MM.1S (cell line): ENCODE measurements around the gene HDDC3.

Source experiments
- DNase-seq: peaks from one replicate; pipeline ENCODE4 v3.0.0-alpha.2; 2015
- H2AFZ ChIP-seq: fragments of 300-600 bp; sonication (generic); 2 replicates; pipeline ENCODE4 v1.6.0; 2016; ENCODE audit warnings: antibody characterized with exemption, low read length
- H3F3A ChIP-seq: fragments of 300-600 bp; sonication (generic); 2 replicates; pipeline ENCODE4 v1.6.1; 2016; ENCODE audit warnings: mild to moderate bottlenecking, antibody characterized with exemption, low read length, moderate library complexity, mixed read lengths; ENCODE audit not compliant: insufficient read depth
- H3K27ac ChIP-seq: fragments of 300-600 bp; sonication (generic); 2 replicates; pipeline ENCODE4 v1.5.1; 2016; ENCODE audit warnings: mild to moderate bottlenecking, low read length
- H3K27me3 ChIP-seq: fragments of 300-600 bp; sonication (generic); replicated peaks from 2 replicates; pipeline ENCODE4 v1.6.0; 2016; ENCODE audit warnings: low read length; ENCODE audit not compliant: insufficient read depth
- H3K36me3 ChIP-seq: fragments of 300-600 bp; sonication (generic); replicated peaks from 2 replicates; pipeline ENCODE4 v1.6.1; 2016; ENCODE audit warnings: mild to moderate bottlenecking, low read length, mixed read lengths; ENCODE audit not compliant: insufficient read depth
- H3K4me1 ChIP-seq: fragments of 300-600 bp; sonication (generic); 2 replicates; pipeline ENCODE4 v1.6.1; 2016; ENCODE audit warnings: low read length, mixed read lengths
- H3K4me2 ChIP-seq: fragments of 300-600 bp; sonication (generic); 2 replicates; pipeline ENCODE4 v1.6.0; 2016; ENCODE audit warnings: low read depth, low read length
- H3K4me3 ChIP-seq: fragments of 300-600 bp; sonication (generic); 2 replicates; pipeline ENCODE4 v1.5.1; 2016; ENCODE audit warnings: low read length, mixed read lengths
- H3K79me2 ChIP-seq: fragments of 300-600 bp; sonication (generic); 2 replicates; pipeline ENCODE4 v1.6.1; 2016; ENCODE audit warnings: mixed run types, low read length, mixed read lengths
- H3K9ac ChIP-seq: fragments of 300-600 bp; sonication (generic); 2 replicates; pipeline ENCODE4 v1.6.1; 2016; ENCODE audit warnings: low read length, mixed read lengths
- H3K9me2 ChIP-seq: fragments of 300-600 bp; sonication (generic); replicated peaks from 2 replicates; pipeline ENCODE4 v1.6.1; 2016; ENCODE audit warnings: mild to moderate bottlenecking, low read length, mixed read lengths; ENCODE audit not compliant: insufficient read depth
- H3K9me3 ChIP-seq: fragments of 300-600 bp; sonication (generic); replicated peaks from 2 replicates; pipeline ENCODE4 v1.6.1; 2016; ENCODE audit warnings: mild to moderate bottlenecking, low read length, mixed read lengths; ENCODE audit not compliant: insufficient read depth
- H4K20me1 ChIP-seq: fragments of 300-600 bp; sonication (generic); 2 replicates; pipeline ENCODE4 v1.6.1; 2016; ENCODE audit warnings: mild to moderate bottlenecking, low read length, moderate library complexity, mixed read lengths; ENCODE audit not compliant: insufficient read depth
- CTCF ChIP-seq: fragments of 300-600 bp; sonication (generic); IDR thresholded peaks from 2 replicates; pipeline ENCODE4 v1.5.1; 2016; ENCODE audit warnings: antibody characterized with exemption, low read length, mixed read lengths
- EZH2 ChIP-seq: fragments of 300-600 bp; sonication (generic); optimal IDR thresholded peaks from 2 replicates; pipeline ENCODE3; 2017; ENCODE audit warnings: low read depth, mild to moderate bottlenecking, antibody characterized with exemption, low read length, mixed read lengths
- EZH2phosphoT487 ChIP-seq: fragments of 300-600 bp; sonication (generic); IDR thresholded peaks from 2 replicates; pipeline ENCODE4 v1.6.1; 2018; ENCODE audit warnings: antibody characterized with exemption, low read length

Gene HDDC3

GRCh38 chr15:90950676-90951075, 18.3 kb upstream of the HDDC3 start:
- Histone ChIP-seq H3K27me3 (no peaks in the 10 kb centered on the region), H3K79me2 (peaks cover 5% of the 10 kb centered on the region), H3F3A (peaks cover 16% of the 10 kb centered on the region), H3K4me1 (no peaks in the 10 kb centered on the region), H2AFZ (no peak overlapping the region), H3K36me3 (no peaks in the 10 kb centered on the region), H3K9ac (no peak overlapping the region), H3K4me3 (no peak overlapping the region), H3K4me2 (no peak overlapping the region), H4K20me1 (no peaks in the 10 kb centered on the region), H3K9me3 (no peaks in the 10 kb centered on the region), H3K9me2 (no peaks in the 10 kb centered on the region), H3K27ac (no peak overlapping the region)
- TF ChIP-seq EZH2 = no peak
- no peak for DNase-seq

GRCh38 chr15:90949979-90950675, 17.8 kb upstream of the HDDC3 start:
- H3K27me3 ChIP-seq = no peaks in the 10 kb centered on the region
- H4K20me1 ChIP-seq = no peaks in the 10 kb centered on the region
- H3K9ac ChIP-seq = no peak overlapping the region
- no peaks in the 10 kb centered on the region for H3K36me3 ChIP-seq
- H3K4me3 ChIP-seq = no peak overlapping the region
- DNase-seq = no peak
- H2AFZ ChIP-seq = no peak overlapping the region
- H3K9me2 ChIP-seq = no peaks in the 10 kb centered on the region
- H3F3A ChIP-seq = peaks cover 11% of the 10 kb centered on the region
- H3K4me1 ChIP-seq = no peaks in the 10 kb centered on the region
- H3K9me3 ChIP-seq = no peaks in the 10 kb centered on the region
- H3K4me2 ChIP-seq = no peak overlapping the region
- H3K27ac ChIP-seq = no peak overlapping the region
- TF ChIP-seq EZH2phosphoT487 (no peak), EZH2 (no peak), CTCF (no peak)
- no peaks in the 10 kb centered on the region for H3K79me2 ChIP-seq

GRCh38 chr15:90948506-90948905, 16.2 kb upstream of the HDDC3 start:
- Histone ChIP-seq H3K9me3 (no peaks in the 10 kb centered on the region), H3K9me2 (no peaks in the 10 kb centered on the region), H3K27ac (no peak overlapping the region), H4K20me1 (no peaks in the 10 kb centered on the region), H3K4me3 (no peak overlapping the region), H3F3A (peaks cover 3% of the 10 kb centered on the region; the same call in 1 of the 2 replicates), H2AFZ (no peak overlapping the region), H3K4me1 (no peaks in the 10 kb centered on the region), H3K4me2 (no peak overlapping the region), H3K79me2 (no peaks in the 10 kb centered on the region), H3K36me3 (no peaks in the 10 kb centered on the region; the same call in 1 of the 2 replicates), H3K27me3 (no peaks in the 10 kb centered on the region), H3K9ac (no peak overlapping the region)
- no peak for DNase-seq
- TF ChIP-seq EZH2phosphoT487 (no peak), EZH2 (no peak), CTCF (no peak)

- Histone ChIP-seq H3K9ac (no peak overlapping the region), H3K9me3 (no peaks in the 10 kb centered on the region), H3K79me2 (no peaks in the 10 kb centered on the region), H3K36me3 (no peaks in the 10 kb centered on the region; the same call in 1 of the 2 replicates), H3K4me3 (no peak overlapping the region), H4K20me1 (no peaks in the 10 kb centered on the region), H3K27ac (no peak overlapping the region), H3K4me2 (no peak overlapping the region), H3K4me1 (no peaks in the 10 kb centered on the region), H2AFZ (no peak overlapping the region), H3K9me2 (no peaks in the 10 kb centered on the region), H3F3A (no peaks in the 10 kb centered on the region), H3K27me3 (no peaks in the 10 kb centered on the region)
- no peak for TF ChIP-seq EZH2phosphoT487
- no peak for TF ChIP-seq CTCF
- no peak for TF ChIP-seq EZH2
- DNase-seq = no peak
Observed at GRCh38 chr15:90947577-90948357, 15.4 kb upstream of the HDDC3 start.
